Stimulated activated CD4-positive, alpha-beta T cell treated with anti-CD3 and anti-CD28 coated beads, Interleukin-15, amount 100 ng/mL, for 24 hours (primary cell): ENCODE results near the gene LILRB1.
"Not testable (repeated sequence)": the region's sequence is repeated elsewhere in the genome, so short reads cannot be mapped to it uniquely, and the experiment has no call there.

Experiments
- DNase-seq: peaks from one replicate; pipeline ENCODE4 v3.0.0-alpha.2; 2020

LILRB1 gene

DNA sequence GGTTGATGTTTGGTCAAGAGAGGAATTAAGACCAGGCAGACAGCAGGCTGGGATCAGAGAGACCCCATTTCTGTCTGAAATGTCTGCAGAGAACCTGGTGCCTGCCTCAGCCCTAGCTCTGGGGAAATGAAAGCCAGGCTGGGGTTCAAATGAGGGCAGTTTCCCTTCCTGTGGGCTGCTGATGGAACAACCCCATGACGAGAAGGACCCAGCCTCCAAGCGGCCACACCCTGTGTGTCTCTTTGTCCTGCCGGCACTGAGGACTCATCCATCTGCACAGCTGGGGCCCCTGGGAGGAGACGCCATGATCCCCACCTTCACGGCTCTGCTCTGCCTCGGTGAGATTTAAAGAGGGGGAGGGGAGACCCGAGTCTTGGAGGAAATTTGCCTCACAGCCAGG lies 32.4 kb downstream of the LILRB1 start, which contains the start of gene LILRB4:
Gene LILRB4, plus strand, starts transcription at position 256 of the 400 bp plus-strand sequence. Its CDS starts 49 bp downstream, at position 305.
- DNase-seq: no peak

DNA sequence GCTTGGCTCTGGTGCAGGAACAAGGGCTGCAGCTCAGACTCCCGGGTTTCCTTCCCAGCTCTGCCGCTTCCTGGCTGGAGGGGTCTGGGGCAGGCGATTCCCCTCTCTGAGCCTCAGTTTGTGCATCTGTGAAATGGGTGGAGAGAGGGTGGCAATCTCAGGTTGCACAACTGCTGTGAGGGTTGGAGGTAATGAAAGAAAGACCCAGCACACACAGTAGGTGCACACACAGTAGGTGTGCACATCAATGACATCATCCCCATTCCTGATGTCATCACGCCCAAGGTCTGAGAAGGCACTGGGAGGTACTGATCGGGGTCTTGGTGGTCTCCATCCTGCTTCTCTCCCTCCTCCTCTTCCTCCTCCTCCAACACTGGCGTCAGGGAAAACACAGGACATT lies 35.2 kb downstream of the LILRB1 start:
- no peak for DNase-seq

DNA sequence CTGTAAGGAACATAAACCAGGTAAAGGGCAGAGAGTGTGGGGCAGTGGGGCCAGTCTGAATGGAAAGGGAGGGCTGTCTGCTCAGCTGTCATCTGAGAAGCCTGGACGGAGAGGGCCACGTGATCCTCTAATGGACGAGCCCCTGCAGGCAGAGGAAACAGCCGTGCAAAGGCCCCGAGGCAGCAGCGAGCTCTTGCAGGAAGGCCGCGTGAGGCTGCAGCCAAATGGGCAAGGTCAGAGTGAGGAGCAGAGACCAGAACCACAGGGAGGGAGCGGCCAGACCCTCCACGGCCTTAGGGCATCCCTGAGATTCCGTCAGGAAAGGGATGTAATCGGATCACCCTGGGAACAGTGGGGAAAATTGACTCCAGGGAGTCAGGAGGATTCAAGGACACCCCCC lies 36.9 kb downstream of the LILRB1 start:
- DNase-seq: no peak

DNA sequence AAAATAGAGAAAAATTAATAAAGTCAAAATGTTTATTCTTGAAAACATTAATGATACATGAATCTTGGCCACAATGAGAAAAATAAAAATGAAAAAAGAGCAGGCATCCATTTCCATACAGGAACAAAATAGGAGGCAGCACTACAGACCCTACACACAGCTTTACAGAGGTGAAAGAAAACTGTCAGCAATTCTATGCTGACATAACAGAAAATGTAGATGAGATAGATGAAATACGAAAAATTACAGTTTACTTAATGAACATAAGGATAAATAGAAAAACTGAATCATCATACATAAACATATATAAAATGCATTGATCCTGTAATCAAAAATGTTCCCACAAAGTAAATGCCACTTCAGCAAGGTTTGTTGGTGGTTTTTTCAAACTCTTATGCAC lies 38.1 kb downstream of the LILRB1 start:
- DNase-seq: no peak

DNA sequence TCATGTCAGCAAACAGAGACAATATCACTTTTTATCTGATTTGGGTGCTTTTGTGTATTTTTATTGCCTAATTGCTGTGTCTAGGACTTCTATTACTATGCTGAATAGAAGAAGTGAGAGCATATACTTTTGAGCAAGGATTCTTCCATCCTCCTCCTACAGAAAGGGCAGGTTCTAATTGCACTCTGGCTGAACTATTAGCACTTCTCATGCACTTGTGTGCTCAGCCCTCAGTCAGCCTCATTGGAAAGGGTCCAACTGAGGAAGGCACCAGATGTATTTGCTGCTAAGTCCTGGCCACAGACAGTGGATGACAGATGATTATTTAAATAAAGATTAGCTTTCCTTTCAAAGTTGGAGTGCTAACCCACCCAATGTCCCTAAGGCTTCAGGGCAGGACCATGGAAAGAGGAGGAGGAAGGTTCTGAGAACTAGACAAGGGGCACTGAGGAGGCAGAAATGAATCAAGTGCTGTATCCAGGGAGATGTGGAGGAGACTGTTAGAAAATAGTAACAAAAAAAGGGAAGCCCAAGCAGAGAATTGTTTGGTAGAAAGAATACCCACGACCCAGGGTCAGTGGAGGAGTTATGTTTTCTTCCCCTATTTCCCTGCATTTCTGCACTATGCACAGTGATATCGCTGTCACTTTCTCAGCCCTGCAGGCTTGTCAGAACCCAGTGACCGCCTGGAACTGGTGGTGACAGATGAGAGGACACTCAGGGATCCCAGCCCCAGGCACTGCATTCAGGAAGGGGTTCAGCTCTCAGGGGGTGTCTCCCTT lies 40.5 kb downstream of the LILRB1 start:
- DNase-seq: no peak

DNA sequence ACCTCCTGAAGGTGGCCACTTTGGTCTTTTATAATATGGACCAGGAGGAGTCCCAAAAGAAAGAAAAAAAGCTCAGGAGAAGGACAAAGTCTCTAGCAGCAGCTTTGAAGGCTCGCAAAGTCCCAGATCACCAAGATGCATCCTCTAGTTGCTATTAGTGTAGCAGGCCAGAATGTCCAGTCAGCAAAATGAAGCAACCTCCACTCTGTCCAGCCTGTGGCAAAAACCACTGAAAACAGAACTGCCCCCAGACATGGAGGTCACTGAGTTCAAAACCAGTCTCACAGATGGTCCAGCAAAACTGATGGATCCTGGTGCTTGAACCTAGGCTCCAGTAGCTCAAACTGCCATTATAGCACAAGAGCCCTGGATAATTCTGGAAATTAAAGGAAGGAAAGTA lies 42.9 kb downstream of the LILRB1 start:
- DNase-seq: no peak

DNA sequence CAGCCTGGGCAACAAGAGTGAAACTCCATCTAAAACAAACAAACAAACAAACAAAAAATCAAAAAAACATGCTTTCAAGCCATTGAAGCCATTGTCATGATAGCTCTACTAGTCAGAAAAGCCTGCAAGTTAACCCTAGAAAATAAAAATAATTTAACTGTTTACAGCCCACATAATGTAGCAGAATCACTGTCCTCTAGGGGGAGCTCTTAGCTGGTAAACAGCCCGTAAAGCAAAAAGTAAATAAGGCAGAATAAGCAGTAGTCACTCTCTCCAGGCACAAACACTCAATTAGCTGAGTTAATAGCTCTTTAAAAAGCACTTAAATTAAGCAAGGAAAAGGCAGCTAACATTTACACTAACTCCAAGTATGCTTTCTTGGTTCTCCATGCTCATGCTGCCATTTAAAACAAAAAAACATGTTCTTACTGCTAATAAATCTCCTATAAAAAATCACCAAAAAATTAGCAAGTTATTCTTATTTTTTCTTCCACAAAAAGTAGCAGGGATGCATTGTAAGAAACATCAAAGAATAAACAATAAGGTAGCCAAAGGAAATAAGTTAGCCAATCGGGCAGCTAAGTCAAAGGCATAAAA lies 43.8 kb downstream of the LILRB1 start:
- no peak for DNase-seq

DNA sequence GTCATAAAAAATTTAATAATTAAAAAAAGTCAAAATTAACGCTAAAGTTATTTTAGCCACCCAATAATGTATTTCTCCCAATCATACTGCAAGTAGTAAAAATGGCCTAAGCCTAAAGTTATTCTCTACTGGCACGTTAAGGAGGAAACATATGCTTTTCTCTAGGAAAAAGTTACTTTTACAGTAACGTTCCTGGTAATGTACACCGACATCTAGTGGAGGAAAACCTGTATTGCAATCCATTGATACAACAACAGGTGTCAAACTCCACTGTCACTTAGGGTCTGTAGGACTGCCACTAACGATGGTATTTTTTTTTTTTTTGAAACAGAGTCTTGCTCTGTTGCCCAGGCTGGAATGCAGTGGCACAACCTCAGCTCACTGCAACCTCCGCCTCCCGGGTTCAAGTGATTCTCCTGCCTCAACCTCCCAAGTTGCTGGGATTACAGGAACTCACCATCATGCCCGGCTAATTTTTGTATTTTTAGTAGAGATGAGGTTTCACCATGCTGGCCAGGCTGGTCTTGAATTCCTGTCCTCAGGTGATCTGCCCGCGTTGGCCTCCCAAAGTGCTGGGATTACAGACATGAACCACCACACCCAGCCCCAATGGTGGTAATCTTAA lies 46.0 kb downstream of the LILRB1 start:
- DNase-seq: not testable (repeated sequence)

DNA sequence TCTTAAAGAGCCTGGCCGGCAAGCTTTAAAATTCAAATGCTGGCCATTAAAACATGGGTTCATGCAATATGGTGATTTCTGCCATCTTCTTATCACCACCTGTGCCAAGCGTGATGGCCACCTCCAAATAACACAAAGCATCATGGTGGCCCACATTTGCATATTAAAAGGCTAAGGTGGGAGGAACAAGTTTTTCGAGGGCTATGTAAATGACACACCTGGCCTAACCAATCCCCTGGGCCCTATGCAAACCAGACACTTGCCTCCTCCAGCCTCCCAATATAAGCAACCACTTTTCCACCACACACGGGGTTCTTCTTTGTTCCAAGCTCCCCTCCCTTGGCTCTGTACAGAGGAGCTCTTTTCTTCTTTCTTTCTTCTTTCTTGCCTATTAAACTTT lies 46.9 kb downstream of the LILRB1 start:
- DNase-seq: no peak

DNA sequence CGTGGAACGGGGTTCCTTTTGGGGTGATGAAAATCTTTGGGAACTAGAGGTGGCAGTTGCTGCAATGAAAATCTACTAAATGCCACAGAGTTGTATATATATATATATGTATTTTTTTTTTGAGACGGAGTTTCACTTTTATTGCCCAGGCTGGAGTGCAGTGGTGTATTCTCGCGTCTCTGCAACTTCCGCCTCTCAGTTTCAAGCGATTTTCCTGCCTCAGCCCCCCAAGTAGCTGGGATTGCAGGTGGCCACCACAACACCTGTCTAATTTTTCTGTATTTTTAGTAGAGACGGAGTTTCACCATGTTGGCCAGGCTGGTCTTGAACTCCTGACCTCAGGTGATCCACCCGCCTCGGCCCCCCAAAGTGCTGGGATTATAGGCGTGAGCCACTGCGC lies 51.3 kb downstream of the LILRB1 start:
- DNase-seq: not testable (repeated sequence)

DNA sequence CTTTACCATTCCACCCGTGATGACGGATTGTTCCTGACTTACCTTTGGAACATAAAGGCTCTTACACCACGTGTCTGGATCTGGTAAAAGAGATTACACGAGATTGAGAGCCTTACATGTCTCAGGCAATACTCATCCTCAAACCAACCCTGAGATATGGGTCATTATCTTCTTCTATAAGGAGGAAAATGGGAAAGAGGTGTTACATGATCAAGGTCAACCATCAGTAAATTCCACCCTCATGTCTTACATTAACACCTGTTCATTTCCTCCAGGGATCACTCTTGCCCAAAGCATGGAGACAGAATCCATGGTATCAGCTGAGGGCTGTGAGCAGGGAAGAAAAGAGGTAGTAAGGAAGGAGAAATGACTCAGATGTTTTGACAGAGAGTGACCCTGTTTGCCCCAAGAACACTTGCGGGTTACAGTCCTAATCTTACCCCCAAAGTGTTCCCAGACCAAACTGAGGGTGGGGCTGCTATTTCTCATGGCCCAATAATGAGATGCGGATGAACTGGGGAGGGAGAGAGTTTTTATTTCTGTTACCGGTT lies 52.1 kb downstream of the LILRB1 start:
- DNase-seq: no peak

DNA sequence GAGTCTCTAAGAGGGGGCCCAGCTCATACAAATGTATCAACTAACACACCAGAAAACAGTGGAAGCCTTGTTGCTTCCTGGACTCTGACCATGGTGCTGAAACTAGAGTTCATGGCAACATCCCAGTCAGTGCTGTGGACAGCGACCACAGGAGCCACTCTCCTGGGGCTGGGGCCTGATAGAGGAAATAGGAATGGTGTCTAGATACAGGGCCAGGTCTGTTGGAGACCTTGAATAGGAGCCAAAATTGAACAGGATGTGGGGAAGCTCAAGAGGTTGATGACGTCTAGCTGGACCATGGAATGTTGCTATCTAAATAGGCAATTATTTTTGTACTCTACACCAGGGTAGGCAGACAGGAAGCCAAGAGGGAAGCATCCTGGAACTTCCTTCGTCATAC lies 54.2 kb downstream of the LILRB1 start:
- no peak for DNase-seq
